Measurements from ENCODE around the gene ABTB2.

The ABTB2 gene

DNA sequence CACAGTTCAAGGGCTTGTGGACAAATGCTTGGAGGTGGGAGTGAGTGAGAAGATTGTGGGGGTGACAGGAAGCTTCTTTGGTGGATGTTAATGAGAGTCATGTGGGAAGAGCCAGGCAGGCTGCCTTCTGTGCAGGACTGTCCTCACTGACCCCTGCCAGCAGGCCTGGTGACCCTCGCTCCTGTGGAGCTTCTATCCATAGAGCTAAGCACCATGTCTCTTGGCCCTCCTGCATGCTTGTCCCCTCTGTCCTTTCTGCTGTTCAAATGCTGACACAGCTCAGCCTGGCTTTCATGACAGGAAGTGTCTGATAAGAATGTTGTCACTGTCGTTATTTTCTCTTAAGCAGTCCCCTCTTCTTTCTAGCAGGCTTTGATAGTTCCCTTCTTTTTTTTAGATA, 214.8 kb downstream of the ABTB2 start:
- no peak for DNase-seq (ENCODE audit: low spot score)
- TF ChIP-seq, protein P1, sequence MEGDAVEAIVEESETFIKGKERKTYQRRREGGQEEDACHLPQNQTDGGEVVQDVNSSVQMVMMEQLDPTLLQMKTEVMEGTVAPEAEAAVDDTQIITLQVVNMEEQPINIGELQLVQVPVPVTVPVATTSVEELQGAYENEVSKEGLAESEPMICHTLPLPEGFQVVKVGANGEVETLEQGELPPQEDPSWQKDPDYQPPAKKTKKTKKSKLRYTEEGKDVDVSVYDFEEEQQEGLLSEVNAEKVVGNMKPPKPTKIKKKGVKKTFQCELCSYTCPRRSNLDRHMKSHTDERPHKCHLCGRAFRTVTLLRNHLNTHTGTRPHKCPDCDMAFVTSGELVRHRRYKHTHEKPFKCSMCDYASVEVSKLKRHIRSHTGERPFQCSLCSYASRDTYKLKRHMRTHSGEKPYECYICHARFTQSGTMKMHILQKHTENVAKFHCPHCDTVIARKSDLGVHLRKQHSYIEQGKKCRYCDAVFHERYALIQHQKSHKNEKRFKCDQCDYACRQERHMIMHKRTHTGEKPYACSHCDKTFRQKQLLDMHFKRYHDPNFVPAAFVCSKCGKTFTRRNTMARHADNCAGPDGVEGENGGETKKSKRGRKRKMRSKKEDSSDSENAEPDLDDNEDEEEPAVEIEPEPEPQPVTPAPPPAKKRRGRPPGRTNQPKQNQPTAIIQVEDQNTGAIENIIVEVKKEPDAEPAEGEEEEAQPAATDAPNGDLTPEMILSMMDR (IDR thresholded peaks at IDR 0.05; ENCODE audit: extremely low read depth, missing control alignments): no peak

DNA sequence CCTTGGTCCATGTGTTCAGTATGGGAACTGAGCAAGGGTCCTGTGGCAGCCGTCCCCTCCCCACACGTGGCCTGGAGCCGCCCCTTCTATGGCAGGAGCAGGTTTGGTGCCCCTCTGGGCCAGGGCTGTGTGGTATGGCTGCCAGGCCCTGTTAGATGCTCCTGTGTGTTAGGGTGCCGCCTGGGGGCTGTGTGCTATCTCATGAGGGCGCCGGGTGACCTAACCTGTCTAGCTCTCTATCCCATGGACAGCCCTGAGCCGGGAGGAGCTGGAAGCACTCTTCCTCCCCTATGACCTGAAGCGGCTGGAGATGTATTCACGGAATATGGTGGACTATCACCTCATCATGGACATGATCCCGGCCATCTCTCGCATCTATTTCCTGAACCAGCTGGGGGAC, 217.7 kb downstream of the ABTB2 start:
- TF ChIP-seq, protein P1 (IDR thresholded peaks at IDR 0.05; ENCODE audit: extremely low read depth, missing control alignments): no peak
- DNase-seq (ENCODE audit: low spot score): no peak

DNA sequence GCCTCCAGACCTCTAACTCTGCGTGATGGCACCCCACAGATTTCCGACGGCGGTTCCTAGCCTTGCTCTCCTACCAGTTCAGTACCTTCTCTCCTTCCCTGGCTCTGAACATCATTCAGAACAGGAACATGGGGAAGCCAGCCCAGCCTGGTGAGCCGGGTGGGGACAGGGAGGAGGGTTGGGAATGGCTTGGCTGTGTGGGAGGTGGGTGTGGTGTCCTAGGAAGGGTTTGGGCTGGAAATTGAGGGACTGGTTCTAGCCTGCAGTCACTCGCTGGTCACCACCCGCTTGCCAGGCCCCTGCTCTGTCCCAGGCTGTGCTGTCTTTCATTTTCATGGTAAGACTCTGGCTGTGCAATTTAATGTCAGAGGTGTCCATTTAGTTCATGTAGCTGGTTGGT, 218.5 kb downstream of the ABTB2 start:
- TF ChIP-seq, protein P1 (IDR thresholded peaks at IDR 0.05; ENCODE audit: extremely low read depth, missing control alignments): no peak
- no peak for DNase-seq (ENCODE audit: low spot score)

DNA sequence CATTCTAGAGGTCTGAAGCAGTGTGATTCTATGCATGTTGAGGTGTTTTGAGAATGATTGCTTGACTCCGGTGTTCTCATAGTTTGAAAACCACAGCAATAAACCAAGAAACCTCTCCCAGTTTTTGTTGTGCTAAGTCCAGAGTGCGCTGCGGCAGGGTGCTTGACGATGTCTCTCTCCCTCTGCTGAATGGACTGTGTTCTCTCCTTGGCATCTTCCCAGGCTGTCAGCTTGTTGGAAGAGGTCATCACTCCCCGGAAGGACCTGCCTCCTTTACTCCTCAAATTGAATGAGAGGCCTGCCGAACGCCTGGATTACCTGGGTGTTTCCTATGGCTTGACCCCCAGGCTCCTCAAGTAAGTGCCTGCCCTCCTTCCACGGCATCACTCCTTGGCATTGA, 221.4 kb downstream of the ABTB2 start:
- TF ChIP-seq, protein P1 (IDR thresholded peaks at IDR 0.05; ENCODE audit: extremely low read depth, missing control alignments): no peak
- DNase-seq (ENCODE audit: low spot score): no peak

DNA sequence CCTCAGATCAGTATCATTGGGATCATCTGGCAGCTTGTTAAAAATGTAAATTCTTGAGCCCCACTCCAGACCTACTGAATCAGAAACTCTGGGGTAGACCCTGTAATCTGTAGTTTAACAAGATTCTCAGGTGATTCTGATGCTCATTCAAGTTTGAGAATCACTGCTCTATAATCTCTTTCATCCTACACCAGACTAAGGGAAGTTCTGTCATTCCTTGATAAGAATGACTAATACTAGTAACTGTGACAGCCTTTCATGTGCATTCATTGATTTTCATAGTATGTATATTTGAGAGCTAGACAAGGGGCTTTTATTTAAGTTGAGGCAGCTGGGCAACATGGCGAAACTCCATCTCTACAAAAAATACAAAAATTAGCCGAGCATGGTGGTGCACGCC, 222.4 kb downstream of the ABTB2 start:
- DNase-seq (ENCODE audit: low spot score): no peak
- TF ChIP-seq, protein P1 (IDR thresholded peaks at IDR 0.05; ENCODE audit: extremely low read depth, missing control alignments): no peak

DNA sequence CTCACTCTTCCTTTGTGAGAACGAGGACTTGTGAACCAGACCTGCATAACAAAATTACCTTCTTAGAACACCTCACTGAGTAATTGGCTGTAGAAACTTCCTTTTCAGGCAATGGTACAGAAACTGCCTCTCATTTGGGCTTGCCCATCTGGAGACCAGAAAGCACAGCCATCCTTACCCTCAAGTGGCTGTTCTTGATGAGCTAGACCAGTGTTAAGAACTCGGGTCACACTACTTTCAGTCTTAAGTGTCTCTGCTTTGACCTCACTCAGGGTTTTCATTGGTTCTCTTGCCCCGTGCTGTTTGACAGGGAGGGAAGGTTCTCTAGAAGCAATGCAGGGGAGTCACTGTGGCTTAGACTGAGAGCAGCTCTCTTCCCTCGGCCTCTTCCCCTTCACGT, 223.0 kb downstream of the ABTB2 start:
- TF ChIP-seq, protein P1 (IDR thresholded peaks at IDR 0.05; ENCODE audit: extremely low read depth, missing control alignments): no peak
- no peak for DNase-seq (ENCODE audit: low spot score)

DNA sequence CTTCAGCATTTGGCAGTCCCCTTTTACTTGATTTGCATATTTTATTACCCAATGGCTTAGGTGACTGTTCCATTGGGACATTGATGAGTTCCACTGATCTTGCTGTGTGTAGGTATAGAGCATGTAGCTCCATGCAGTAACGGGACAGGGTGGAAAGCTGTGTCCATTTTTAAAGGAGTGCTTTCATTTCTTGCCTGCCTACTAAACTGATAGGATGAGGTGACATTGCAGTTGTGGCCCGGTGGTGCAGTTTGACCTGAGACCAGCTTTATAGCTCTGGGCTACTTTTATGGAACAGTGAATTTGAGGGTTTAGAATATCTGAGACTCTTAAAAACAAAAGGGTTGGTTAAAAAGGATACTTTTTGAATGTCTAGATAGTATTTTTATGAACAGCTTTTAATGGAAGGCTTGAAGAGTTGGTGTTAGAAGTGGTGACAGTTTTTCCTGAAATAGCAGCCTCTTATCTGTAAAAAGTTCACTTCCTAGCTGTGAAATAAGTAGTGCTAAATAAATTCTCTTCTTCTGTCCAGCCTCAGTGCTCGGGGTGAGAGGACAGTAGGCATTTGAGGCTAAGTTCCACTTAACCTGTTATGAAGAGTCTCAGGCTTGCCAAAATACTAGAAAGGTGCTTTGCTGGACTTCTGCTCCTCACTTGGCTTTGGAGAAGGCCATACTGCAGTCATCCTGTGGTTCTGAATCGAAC, 225.4 kb downstream of the ABTB2 start:
- TF ChIP-seq, protein P1 (IDR thresholded peaks at IDR 0.05; ENCODE audit: extremely low read depth, missing control alignments): no peak
- no peak for DNase-seq (ENCODE audit: low spot score)

Measured in GM20000 (cell line).